NCI-H2171 (cell line): Measurements from ENCODE around the gene COX14.

Experiments
- DNase-seq: peaks from one replicate; lab custom pipeline; 2025; lab: John Stamatoyannopoulos, UW

Gene COX14

GRCh38 chr12:50084775-50085614, 27.0 kb upstream of the COX14 start, which contains the start of gene SMARCD1:
SMARCD1 (plus strand) TSS chr12:50085342; CDS start chr12:50085370, 28 bp downstream.
- peak; percentile 96 for DNase-seq

- no peak for DNase-seq
These were observed 26.4 kb upstream of the COX14 start for GRCh38 chr12:50085615-50086072.

DNA sequence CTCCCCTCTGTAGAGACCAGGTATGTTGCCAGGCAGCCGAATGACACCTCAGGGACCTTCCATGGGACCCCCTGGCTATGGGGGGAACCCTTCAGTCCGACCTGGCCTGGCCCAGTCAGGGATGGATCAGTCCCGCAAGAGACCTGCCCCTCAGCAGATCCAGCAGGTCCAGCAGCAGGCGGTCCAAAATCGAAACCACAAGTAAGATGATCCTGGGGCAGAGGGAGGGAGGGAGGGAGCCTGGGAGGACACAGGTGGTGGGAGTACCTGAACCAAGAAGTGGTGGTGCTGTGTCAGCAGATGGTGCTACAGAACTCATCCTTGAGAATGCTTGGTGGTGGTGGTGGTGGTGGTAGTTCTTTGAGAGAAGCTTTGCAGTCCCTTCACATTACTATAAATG, 25.9 kb upstream of the COX14 start:
- DNase-seq, result no peak

DNA sequence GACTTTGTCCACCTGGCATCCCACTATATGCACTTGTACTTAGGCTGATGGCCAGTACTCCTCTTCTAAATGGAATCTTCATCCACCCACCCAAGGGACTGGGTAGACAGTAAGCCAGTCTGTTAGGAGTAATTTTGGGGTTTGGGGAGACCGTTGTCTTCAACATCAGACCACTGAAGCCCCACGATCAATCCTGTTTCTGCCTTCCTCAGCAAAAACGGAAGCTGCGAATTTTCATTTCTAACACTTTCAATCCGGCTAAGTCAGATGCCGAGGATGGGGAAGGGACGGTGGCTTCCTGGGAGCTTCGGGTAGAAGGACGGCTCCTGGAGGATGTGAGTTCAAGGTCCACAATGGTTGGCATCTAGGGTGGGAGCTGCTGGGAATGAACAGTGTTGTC, 24.9 kb upstream of the COX14 start:
- DNase-seq, result no peak

DNA sequence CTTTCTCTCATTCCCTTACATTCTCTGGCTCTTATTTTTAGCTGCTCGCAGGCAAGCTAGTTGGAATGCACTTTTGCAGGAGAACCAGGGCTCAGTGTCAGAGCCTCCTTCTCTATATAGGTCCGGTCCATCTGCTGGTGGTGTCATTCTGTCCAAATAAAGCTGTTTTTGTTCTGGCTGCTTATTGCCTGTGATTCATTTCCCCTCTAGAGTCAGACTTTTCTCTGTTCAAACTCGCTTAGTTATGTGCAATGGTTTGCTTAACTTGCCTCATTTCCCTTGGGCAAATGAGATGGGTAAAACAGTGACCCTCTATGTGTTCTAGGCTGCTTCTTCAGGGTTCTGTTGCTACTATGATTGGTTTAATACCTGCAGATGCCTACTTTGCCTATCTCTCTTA, 24.0 kb upstream of the COX14 start:
- DNase-seq, result no peak

DNA sequence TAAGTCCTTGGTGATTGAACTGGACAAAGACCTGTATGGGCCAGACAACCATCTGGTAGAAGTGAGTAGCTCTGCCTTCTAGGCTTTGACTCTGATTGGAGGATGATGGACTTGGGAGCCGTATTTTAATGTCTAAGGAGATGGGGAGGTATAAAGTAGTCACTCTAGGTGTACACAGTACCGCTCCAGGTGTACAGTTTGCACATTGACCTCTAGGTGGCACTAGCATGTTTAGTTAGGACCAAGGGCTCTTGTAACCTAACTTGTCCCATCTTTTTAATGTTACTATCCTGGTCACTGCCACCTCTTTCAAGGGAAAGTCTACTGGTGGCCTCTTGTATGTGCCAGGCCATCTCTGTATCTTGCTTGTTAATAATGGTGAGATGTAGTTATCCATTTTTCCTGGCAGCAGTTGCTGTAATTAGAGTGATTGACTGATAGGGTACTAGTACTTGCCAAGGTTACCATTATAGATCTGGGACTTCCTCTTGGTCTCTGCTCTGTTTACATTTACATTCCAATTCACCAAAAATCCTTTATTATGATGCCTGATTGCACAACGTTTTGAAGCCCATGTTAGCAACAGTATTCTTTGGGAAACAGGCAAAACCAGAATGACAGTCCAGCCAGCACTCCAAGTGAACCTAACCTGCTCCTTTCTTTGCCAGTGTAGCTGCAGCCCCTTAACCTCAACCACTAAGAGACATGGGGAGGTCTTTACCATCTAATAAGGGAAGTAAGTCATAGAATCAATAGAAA, 23.3 kb upstream of the COX14 start:
- DNase-seq, result peak; percentile 53

- no peak for DNase-seq
These were observed 22.3 kb upstream of the COX14 start for GRCh38 chr12:50089730-50090129.

- no peak for DNase-seq
These were observed 21.6 kb upstream of the COX14 start for GRCh38 chr12:50090391-50090790.

DNA sequence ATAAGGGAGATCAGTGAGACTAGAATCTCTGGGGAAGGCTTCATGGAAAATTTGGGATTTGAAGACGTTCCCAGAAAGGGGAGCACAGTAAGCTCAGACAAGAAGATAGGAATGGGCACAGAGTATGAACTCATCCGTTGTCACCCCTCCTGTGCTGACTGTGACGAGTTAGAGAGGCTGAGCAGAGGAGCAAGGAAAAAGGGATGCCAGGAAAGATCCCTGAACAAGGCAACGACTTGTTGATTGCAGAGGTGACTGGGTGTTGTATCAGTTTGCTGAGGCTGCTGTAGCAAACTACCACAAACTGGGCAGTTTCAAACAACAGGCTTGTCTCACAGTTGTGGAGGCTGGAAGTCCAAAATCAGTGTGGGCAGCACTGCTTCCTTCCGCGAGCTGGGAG, 14.1 kb upstream of the COX14 start:
- DNase-seq, result no peak

DNA sequence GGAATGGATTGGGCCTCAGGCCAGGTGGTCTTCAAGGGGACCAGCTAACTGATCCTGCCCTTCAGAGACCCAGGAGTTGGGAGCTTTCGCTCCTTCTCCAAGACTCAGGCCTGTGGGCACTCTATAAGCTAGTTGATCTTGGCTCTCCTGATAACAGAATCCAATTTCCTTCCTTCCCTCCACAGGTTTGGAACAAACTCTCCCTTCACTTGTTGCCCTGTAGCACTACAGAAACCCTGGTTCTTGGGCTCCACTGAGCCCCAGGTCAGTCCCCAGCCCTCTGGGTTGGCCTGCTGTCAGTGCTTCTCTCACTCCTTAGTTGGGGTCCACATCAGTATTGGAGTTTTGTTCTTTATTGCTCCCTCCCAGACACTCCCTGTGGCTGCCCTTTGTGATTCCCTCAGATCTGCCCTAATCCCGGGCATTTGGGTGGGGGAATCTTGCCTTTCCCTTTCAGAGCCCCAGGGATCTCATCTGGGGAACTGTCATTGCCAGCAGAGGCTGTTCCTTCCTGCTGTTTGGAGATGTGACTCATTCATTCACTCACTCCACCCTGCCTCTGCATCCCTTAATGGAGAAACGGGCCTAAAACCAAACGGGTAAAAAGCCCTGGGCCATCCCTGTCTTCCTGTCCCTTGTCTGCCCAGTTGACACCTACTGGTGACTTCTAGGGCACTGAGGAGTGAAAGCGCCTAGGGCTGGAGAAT, 12.6 kb upstream of the COX14 start:
- no peak for DNase-seq

GRCh38 chr12:50100561-50100960, 11.5 kb upstream of the COX14 start:
- DNase-seq, result no peak

GRCh38 chr12:50101663-50102062, 10.4 kb upstream of the COX14 start:
- peak; percentile 14 for DNase-seq

- no peak for DNase-seq
These were observed 9.9 kb upstream of the COX14 start for GRCh38 chr12:50102131-50102531.

DNA sequence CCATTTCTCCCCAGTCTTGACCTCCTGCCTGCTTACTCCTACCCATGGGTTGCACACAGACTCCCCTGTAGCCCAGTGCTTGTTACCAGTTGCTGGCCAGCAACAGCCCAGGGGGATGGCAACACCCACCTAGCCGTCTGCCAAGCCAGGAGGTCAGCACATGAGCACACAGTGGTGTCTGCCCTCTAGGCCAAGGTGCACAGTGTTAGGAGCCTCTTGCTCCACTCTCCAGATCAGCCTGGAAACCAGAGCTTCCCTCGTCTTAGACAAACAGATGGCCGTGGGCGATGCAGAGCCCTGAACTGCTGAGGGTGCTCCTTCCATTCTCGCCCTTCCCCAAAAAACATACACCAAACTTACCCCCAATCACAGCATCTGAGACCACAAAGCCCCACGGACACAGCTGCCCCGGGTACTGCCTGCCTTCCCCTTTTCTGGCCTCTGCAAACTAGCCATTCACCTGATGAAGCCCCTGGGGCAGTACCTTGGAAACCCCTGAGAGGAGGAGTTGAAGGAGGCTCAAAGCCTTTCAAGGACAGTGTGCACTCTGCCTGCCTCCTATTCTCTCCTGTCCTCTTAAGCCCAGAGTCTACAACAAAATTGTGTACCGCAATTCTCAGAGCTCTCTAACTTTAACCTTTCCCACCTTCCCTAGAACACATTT, 9.3 kb upstream of the COX14 start:
- DNase-seq, result no peak

- no peak for DNase-seq
These were observed 8.7 kb upstream of the COX14 start for GRCh38 chr12:50103351-50103750.

DNA sequence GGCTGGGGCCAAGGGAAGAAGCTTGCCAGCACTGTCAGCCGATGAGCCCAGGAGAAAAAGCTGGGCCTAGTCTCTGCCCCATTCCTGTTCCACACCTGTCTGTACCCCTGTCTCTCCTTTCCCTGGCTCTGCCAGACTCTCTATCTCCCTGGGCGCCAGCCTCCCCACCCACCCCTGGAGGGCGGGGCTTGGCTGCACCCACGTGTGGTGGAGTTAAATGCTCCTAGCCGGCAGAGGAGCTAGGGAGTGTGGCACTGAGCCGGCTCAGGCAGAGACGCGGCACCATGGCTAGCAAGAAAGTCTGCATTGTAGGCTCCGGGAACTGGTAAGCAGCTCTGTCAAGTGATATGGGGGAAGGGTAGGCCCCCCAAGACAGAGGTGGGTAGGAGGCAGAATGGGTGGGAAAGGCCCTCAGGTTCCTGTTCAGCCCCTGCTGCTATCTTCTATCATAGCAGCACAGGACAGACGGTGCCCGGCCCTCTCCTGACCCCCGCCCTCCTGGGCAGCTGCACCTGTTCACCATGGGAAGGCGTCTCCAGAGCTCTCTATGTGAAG, 8.2 kb upstream of the COX14 start, which contains the start of gene GPD1:
TSS of gene GPD1 (plus strand) at position 242 of the 555 bp plus-strand sequence. CDS start at position 285, 43 bp downstream.
- DNase-seq, result peak; percentile 83

GRCh38 chr12:50104417-50105366, 7.3 kb upstream of the COX14 start:
- DNase-seq, result no peak

DNA sequence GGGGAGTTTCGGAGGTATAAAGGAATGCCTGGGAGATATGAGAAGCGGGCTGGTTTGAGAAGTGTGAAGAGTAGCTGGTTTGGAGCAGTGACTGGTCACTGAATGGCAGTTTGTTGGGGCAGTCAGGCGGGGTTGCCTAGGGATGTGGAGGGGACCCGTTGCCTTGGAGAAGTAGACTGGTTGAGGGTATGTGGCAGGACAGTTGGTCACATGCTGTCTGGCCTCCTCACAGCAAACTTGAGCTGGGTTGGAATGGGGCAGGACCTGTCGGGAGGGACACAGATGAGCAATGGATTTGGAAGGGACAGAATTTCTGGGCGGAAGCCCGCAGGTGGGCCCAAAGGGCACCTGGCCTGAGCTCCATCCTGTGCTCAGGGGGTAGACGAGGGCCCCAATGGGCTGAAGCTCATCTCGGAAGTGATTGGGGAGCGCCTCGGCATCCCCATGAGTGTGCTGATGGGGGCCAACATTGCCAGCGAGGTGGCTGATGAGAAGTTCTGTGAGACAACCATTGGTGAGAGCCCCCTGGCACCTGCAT, 6.1 kb upstream of the COX14 start:
- no peak for DNase-seq

DNA sequence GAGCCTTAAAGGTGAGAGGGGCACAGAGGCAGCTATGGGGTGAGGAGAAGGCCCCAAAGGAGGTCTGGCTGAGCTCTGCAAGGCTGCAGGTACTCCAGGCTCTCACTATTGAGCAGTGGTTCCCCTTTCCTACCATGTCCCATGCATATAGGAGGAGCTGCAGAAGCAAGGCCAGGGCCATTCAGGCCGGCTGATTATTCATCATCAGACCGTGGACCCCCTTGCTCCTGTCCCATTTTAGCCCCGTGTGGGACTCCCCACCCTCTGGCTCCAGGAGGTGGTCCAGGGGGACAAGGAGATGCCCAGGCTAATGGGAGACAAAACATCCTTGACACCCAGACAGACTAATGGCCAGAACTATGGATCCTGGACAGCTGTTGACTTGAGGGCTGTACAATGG, 5.1 kb upstream of the COX14 start:
- no peak for DNase-seq
